Measurements from ENCODE around the gene FABP6. TPM values are rescaled to one million over a fixed set of nuclear protein-coding genes. Genes with fewer than 3 reads are reported as not detected.
"Not testable (repeated sequence)": the region's sequence is repeated elsewhere in the genome, so short reads cannot be mapped to it uniquely, and the experiment has no call there.

Gene FABP6
- total RNA-seq, 5 donors from 2014 or later (not counting 1 experiment from before 2014, with no cell fraction given) = not detected

DNA sequence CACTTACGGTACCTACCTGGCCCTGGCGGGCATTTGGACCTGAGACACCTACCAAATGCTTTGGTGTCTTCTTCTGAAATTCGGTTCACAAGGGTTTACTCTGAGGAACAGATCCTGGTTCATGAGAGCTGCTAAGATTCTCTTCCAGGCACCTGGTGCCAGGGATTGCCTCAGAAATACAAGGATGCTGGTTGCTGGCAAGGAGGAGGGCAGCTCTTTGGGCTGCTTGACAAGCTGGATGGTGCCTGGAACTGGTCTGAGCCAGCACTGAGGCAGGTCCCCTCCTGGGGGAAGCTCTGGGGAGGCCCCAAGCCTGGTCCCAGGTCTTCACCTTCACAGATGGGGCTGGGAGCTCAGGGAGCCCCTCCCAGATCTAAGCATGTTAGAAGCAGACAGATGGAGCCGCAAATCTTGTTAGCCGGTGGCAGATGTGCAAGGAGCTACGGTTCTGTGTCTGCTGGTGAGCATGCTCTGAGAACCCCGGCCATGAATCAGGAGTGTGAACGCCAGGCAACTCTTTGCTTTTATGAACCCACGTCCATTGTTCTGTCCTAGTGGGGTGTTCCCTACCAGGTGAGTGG, 16.3 kb downstream of the FABP6 start:
- H3K27me3 Mint-ChIP-seq = no peaks in the 10 kb centered on the region
- no peaks in the 10 kb centered on the region for H3K9me3 Mint-ChIP-seq
- Histone ChIP-seq H3K9me3 (no peaks in the 10 kb centered on the region), H3K27ac (ENCODE audit: low read length) (no peak overlapping the region), H3K27me3 (replicated peaks in 1 of 2; ENCODE audit: control insufficient read depth in 2 of 2, extremely low read depth in 1 of 2, insufficient read depth in 2 of 2, low read length in 1 of 2) (no peaks in the 10 kb centered on the region), H3K36me3 (ENCODE audit: control insufficient read depth in 2 of 2, extremely low read depth in 1 of 2, insufficient read depth in 1 of 2, low read length in 1 of 2) (no peaks in the 10 kb centered on the region), H3K4me3 (ENCODE audit: control insufficient read depth in 1 of 2, extremely low read depth in 1 of 2, low read length in 1 of 2) (no peak overlapping the region), H3K4me1 (ENCODE audit: control insufficient read depth in 1 of 2, extremely low read depth in 1 of 2, insufficient read depth in 2 of 2, low read length in 2 of 2) (no peaks in the 10 kb centered on the region)
- ChIA-PET CTCF (no interaction called here), POLR2A (no interaction called here)
- H3K36me3 Mint-ChIP-seq = no peaks in the 10 kb centered on the region
- ATAC-seq (replicated peaks in 1 of 4) = no peak
- no peak overlapping the region for H3K4me3 Mint-ChIP-seq
- no peaks in the 10 kb centered on the region for H3K4me1 Mint-ChIP-seq
- DNase-seq = no peak
- WGBS (ENCODE audit: insufficient coverage) = 81% methylated on average over 6 of the region's 9 CpGs
- H3K27ac Mint-ChIP-seq = no peak overlapping the region

GRCh38 chr5:160249570-160249969, 20.3 kb downstream of the FABP6 start:
- H3K27me3 Mint-ChIP-seq; H3K9me3 Mint-ChIP-seq; H3K4me3 ChIP-seq (ENCODE audit: control insufficient read depth in 1 of 2, extremely low read depth in 1 of 2, low read length in 1 of 2); H3K36me3 Mint-ChIP-seq; CTCF ChIA-PET; H3K4me1 Mint-ChIP-seq; H3K4me3 Mint-ChIP-seq; H3K36me3 ChIP-seq (ENCODE audit: control insufficient read depth in 2 of 2, extremely low read depth in 1 of 2, insufficient read depth in 1 of 2, low read length in 1 of 2); ATAC-seq (replicated peaks in 1 of 4); POLR2A ChIA-PET; DNase-seq; H3K27ac ChIP-seq (ENCODE audit: low read length); H3K27ac Mint-ChIP-seq; H3K4me1 ChIP-seq (ENCODE audit: control insufficient read depth in 1 of 2, extremely low read depth in 1 of 2, insufficient read depth in 2 of 2, low read length in 2 of 2); H3K9me3 ChIP-seq: not testable (repeated sequence)
- no CpG with 5 or more reads among the region's 1 CpG for WGBS (ENCODE audit: insufficient coverage)
- H3K27me3 ChIP-seq (replicated peaks in 1 of 2; ENCODE audit: control insufficient read depth in 2 of 2, extremely low read depth in 1 of 2, insufficient read depth in 2 of 2, low read length in 1 of 2) = peaks cover 0 to 11% of the 10 kb centered on the region in 2 experiments

GRCh38 chr5:160250226-160250625, 20.9 kb downstream of the FABP6 start:
- POLR2A ChIA-PET = no interaction called here
- Mint-ChIP-seq H3K36me3 (no peaks in the 10 kb centered on the region), H3K4me3 (no peak overlapping the region), H3K27me3 (no peaks in the 10 kb centered on the region), H3K27ac (no peak overlapping the region), H3K4me1 (no peaks in the 10 kb centered on the region), H3K9me3 (no peaks in the 10 kb centered on the region)
- Histone ChIP-seq H3K9me3 (no peaks in the 10 kb centered on the region), H3K4me3 (ENCODE audit: control insufficient read depth in 1 of 2, extremely low read depth in 1 of 2, low read length in 1 of 2) (no peak overlapping the region), H3K27me3 (replicated peaks in 1 of 2; ENCODE audit: control insufficient read depth in 2 of 2, extremely low read depth in 1 of 2, insufficient read depth in 2 of 2, low read length in 1 of 2) (peaks cover 0 to 13% of the 10 kb centered on the region in 2 experiments), H3K27ac (ENCODE audit: low read length) (no peak overlapping the region), H3K36me3 (ENCODE audit: control insufficient read depth in 2 of 2, extremely low read depth in 1 of 2, insufficient read depth in 1 of 2, low read length in 1 of 2) (no peaks in the 10 kb centered on the region), H3K4me1 (ENCODE audit: control insufficient read depth in 1 of 2, extremely low read depth in 1 of 2, insufficient read depth in 2 of 2, low read length in 2 of 2) (no peaks in the 10 kb centered on the region)
- WGBS (ENCODE audit: insufficient coverage) = 100% methylated on average over 1 of the region's 5 CpGs
- ATAC-seq (replicated peaks in 1 of 4) = no peak
- no peak for DNase-seq
- CTCF ChIA-PET = no interaction called here

DNA sequence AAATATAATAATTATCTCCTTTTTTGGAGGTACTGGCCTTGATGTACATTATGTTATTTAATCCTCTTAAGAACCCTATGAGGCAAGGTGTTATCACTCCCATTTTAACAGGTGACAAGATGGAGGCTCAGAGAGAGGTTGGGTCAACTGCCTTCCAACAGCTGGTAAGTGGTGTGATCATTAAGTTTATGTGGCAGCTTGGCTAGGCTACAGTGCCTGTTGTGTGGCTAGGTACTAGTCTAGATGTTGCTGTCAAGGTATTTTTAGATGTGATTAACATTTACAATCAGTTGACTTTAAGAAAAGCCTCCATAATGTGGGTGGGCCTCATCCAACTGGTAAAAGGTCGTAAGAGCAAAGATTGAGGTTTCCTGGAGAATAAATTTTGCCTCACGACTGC, 21.5 kb downstream of the FABP6 start:
- H3K27ac ChIP-seq (ENCODE audit: low read length) = no peak overlapping the region
- H3K36me3 Mint-ChIP-seq = no peaks in the 10 kb centered on the region
- H3K4me3 ChIP-seq (ENCODE audit: control insufficient read depth in 1 of 2, extremely low read depth in 1 of 2, low read length in 1 of 2) = no peak overlapping the region
- DNase-seq (no peak), ATAC-seq (replicated peaks in 1 of 4) (no peak)
- peaks cover 0 to 13% of the 10 kb centered on the region in 2 experiments for H3K27me3 ChIP-seq (replicated peaks in 1 of 2; ENCODE audit: control insufficient read depth in 2 of 2, extremely low read depth in 1 of 2, insufficient read depth in 2 of 2, low read length in 1 of 2)
- no peaks in the 10 kb centered on the region for H3K9me3 Mint-ChIP-seq
- no peak overlapping the region for H3K27ac Mint-ChIP-seq
- CTCF ChIA-PET = no interaction called here
- H3K4me1 ChIP-seq (ENCODE audit: control insufficient read depth in 1 of 2, extremely low read depth in 1 of 2, insufficient read depth in 2 of 2, low read length in 2 of 2) = no peaks in the 10 kb centered on the region
- no peaks in the 10 kb centered on the region for H3K36me3 ChIP-seq (ENCODE audit: control insufficient read depth in 2 of 2, extremely low read depth in 1 of 2, insufficient read depth in 1 of 2, low read length in 1 of 2)
- POLR2A ChIA-PET = no interaction called here
- no peaks in the 10 kb centered on the region for H3K9me3 ChIP-seq
- H3K27me3 Mint-ChIP-seq = no peaks in the 10 kb centered on the region
- 54% methylated on average over 2 of the region's 2 CpGs for WGBS (ENCODE audit: insufficient coverage)
- no peak overlapping the region for H3K4me3 Mint-ChIP-seq
- no peaks in the 10 kb centered on the region for H3K4me1 Mint-ChIP-seq

DNA sequence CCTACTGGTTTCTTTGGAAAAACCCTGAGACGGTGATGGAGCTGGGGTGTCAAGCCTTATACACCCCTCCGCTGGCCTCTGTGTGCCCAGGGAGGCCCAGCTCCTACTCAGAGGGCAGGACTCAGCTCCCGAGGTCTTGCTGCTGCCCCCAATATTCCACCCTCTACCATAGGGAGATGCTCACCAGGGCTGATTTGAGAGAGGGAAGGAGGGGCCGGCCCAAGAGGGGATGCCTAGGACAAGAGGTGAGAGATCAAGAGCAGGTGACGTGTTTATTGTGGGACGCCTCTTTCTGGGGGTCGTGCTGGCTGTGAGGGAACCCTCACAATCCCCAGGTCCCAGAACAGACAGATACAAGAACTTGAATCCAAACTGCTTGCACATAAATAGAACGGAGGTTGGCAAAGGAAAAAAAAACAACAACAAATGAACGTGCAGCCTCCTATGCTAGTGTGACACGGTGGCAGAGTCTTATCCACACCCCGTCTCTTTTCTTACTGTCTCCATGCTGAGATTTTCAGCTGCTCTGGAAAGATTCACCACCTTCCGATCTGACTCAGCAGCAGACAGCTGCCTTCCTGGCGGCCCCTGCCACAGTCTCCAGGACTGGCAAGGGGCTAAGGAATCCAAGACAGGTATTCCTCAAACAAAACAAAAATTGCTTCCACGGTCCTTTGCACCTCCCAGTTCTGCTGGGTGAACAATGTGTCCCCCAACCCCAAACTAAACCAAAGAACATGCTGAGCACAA, 22.3 kb downstream of the FABP6 start:
- WGBS (ENCODE audit: insufficient coverage) = 90% methylated on average over 9 of the region's 14 CpGs
- Mint-ChIP-seq H3K27ac (no peak overlapping the region), H3K9me3 (no peaks in the 10 kb centered on the region), H3K36me3 (no peaks in the 10 kb centered on the region), H3K4me3 (no peak overlapping the region), H3K27me3 (no peaks in the 10 kb centered on the region), H3K4me1 (no peaks in the 10 kb centered on the region)
- no peak for ATAC-seq (replicated peaks in 1 of 4)
- POLR2A ChIA-PET = no interaction called here
- H3K4me3 ChIP-seq (ENCODE audit: control insufficient read depth in 1 of 2, extremely low read depth in 1 of 2, low read length in 1 of 2) = no peak overlapping the region
- no peaks in the 10 kb centered on the region for H3K36me3 ChIP-seq (ENCODE audit: control insufficient read depth in 2 of 2, extremely low read depth in 1 of 2, insufficient read depth in 1 of 2, low read length in 1 of 2)
- DNase-seq = no peak
- CTCF ChIA-PET = no interaction called here
- H3K27me3 ChIP-seq (replicated peaks in 1 of 2; ENCODE audit: control insufficient read depth in 2 of 2, extremely low read depth in 1 of 2, insufficient read depth in 2 of 2, low read length in 1 of 2) = peaks cover 0 to 13% of the 10 kb centered on the region in 2 experiments
- H3K9me3 ChIP-seq = no peaks in the 10 kb centered on the region
- no peaks in the 10 kb centered on the region for H3K4me1 ChIP-seq (ENCODE audit: control insufficient read depth in 1 of 2, extremely low read depth in 1 of 2, insufficient read depth in 2 of 2, low read length in 2 of 2)
- H3K27ac ChIP-seq (ENCODE audit: low read length) = no peak overlapping the region

GRCh38 chr5:160252916-160253315, 23.6 kb downstream of the FABP6 start:
- H3K4me3 Mint-ChIP-seq = no peak overlapping the region
- WGBS (ENCODE audit: insufficient coverage) = 81% methylated on average over 5 of the region's 9 CpGs
- Histone ChIP-seq H3K4me1 (ENCODE audit: control insufficient read depth in 1 of 2, extremely low read depth in 1 of 2, insufficient read depth in 2 of 2, low read length in 2 of 2) (no peaks in the 10 kb centered on the region), H3K27ac (ENCODE audit: low read length) (no peak overlapping the region), H3K9me3 (no peaks in the 10 kb centered on the region), H3K4me3 (ENCODE audit: control insufficient read depth in 1 of 2, extremely low read depth in 1 of 2, low read length in 1 of 2) (no peak overlapping the region), H3K27me3 (replicated peaks in 1 of 2; ENCODE audit: control insufficient read depth in 2 of 2, extremely low read depth in 1 of 2, insufficient read depth in 2 of 2, low read length in 1 of 2) (peaks cover 0 to 13% of the 10 kb centered on the region in 2 experiments), H3K36me3 (ENCODE audit: control insufficient read depth in 2 of 2, extremely low read depth in 1 of 2, insufficient read depth in 1 of 2, low read length in 1 of 2) (no peaks in the 10 kb centered on the region)
- no peaks in the 10 kb centered on the region for H3K36me3 Mint-ChIP-seq
- no peaks in the 10 kb centered on the region for H3K9me3 Mint-ChIP-seq
- ATAC-seq (replicated peaks in 1 of 4) (no peak), DNase-seq (no peak)
- H3K27ac Mint-ChIP-seq = no peak overlapping the region
- CTCF ChIA-PET = no interaction called here
- no peaks in the 10 kb centered on the region for H3K27me3 Mint-ChIP-seq
- POLR2A ChIA-PET = no interaction called here
- H3K4me1 Mint-ChIP-seq = no peaks in the 10 kb centered on the region

Measured in T-cell (primary cell).